Uterus (tissue), 2 donors: ENCODE data around the gene HNRNPM.

ENCODE experiments used
- CTCF ChIP-seq, 4 experiments: fragments of 200-600 bp in 2 of 4; fragments of 450-650 bp in 2 of 4; sonication (generic) in 2 of 4; IDR thresholded peaks; one replicate each; pipeline ENCODE4 v1.5.1; 2016 to 2019; ENCODE audit warnings: antibody characterized with exemption in 4 of 4, mild to moderate bottlenecking in 2 of 4, moderate library complexity in 1 of 4
- POLR2A ChIP-seq, 2 donors: fragments of 450-650 bp; IDR thresholded peaks; one replicate each; pipeline ENCODE4 v1.6.1; 2016; ENCODE audit warnings: antibody characterized with exemption in 2 of 2, mild to moderate bottlenecking in 1 of 2, moderate library complexity in 1 of 2

GRCh38 chr19:8475005-8475404 is 30.2 kb downstream of the HNRNPM start:
- TF ChIP-seq CTCF (IDR thresholded peaks at IDR 0.05) = no peak
- TF ChIP-seq POLR2A (IDR thresholded peaks at IDR 0.05) = no peak
